H1 (cell line): ENCODE data around the gene EXOSC10. TPM values are rescaled to one million over a fixed set of nuclear protein-coding genes. Genes with fewer than 3 reads are reported as not detected.

Experiments
- CTBP2 ChIP-seq: IDR thresholded peaks from 2 replicates; pipeline ENCODE4 v1.7.0; 2011; ENCODE audit warnings: borderline replicate concordance, mild to moderate bottlenecking, moderate library complexity, mixed read lengths, low read length; ENCODE audit not compliant: insufficient read depth, insufficient read length
- FOSL1 ChIP-seq: IDR thresholded peaks from 2 replicates; pipeline ENCODE4 v1.6.1; 2011; ENCODE audit warnings: mild to moderate bottlenecking, low read depth, low read length, moderate library complexity; ENCODE audit not compliant: insufficient read depth
- KDM4A ChIP-seq: IDR thresholded peaks from one replicate; pipeline ENCODE4 v1.7.1; 2012; ENCODE audit warnings: low read depth, mild to moderate bottlenecking, moderate library complexity, low read length, inconsistent platforms; ENCODE audit not compliant: severe bottlenecking
- SAP30 ChIP-seq: fragments of 300-600 bp; sonication (generic); IDR thresholded peaks from 2 replicates; pipeline ENCODE4 v1.7.1; 2012; ENCODE audit warnings: low read length, moderate library complexity, mild to moderate bottlenecking, inconsistent platforms; ENCODE audit not compliant: insufficient read depth, insufficient replicate concordance
- ZNF274 ChIP-seq: IDR thresholded peaks from 2 replicates; pipeline ENCODE4 v1.7.0; 2012; ENCODE audit warnings: low read length, borderline replicate concordance; ENCODE audit errors: extremely low read depth
- polyA plus RNA-seq, 7 experiments: library from polyadenylated mRNA; depleted of rRNA in 3 of 7; stranded (reverse) in 5 of 7; unstranded in 2 of 7; fragments of >200 nt in 5 of 7; fragments of 200-250 nt in 2 of 7; gene quantifications; 1 replicate in 5 of 7; 2 replicates in 1 of 7; 4 replicates in 1 of 7; pipeline versions ENCODE4 v1.2.1 to v1.2.3, GENCODE V29; 2011 to 2013; ENCODE audit warnings: missing spikeins in 2 of 7, mixed read lengths in 2 of 7
- total RNA-seq: library from RNA; stranded (reverse); fragmentation: NEBNext Ultra II Directional; extraction: Animal tissue kit (Norgen Biotek cat#: 25700); gene quantifications from 2 replicates; pipeline ENCODE4 v1.2.1, GENCODE V29; 2021
- TF ChIP-seq, protein P1 (sequence below): fragments of 300-600 bp; sonication (generic); IDR thresholded peaks from 2 replicates; pipeline ENCODE4 v1.7.1; 2012; ENCODE audit warnings: low read length, moderate library complexity, mild to moderate bottlenecking, inconsistent platforms; ENCODE audit not compliant: insufficient replicate concordance

EXOSC10 gene
- total and polyA plus RNA-seq, 2 of the 8 experiments (the other 6 are each of a cell fraction or from before 2014, with no cell fraction given) = 57.9 to 86.1 TPM

DNA sequence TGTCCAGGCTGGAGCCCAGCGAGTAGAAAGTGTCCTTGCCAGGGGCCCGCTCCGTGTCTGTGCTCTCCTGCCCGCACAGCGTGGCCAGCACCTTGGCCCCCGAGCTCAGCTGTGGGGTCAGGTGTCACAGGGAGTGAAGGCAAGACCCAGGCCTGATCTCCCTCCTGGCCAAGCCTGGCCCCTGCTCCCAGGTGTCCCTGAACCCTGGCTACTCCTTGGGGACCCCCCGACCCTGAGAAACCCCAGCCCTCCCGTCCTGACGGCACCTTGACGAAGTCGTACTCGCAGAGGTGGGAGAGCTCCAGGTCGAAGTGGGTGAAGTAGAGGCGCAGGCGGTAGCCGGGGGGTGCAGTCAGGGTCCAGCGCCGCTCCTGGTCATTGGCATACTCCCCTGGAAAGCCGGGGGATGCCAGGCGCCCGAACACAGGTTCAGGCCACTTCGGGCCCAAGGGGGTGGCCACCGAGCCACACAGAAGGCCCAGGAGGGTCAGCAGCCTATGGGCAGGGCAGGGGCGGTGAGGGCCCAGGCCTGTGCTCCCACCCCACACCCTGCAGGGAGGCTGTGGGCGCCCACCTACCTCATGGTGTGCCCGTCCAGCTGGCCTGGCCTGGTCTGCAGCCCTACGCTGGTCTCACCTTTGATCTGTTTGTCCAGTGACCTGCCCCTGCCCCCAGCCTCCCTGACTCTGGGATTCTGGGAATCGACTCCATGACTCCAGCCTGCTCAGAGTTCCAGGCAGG, 52.9 kb downstream of the EXOSC10 start, which contains the start of gene MASP2 (continued):
- TF ChIP-seq CTBP2 (no peak), FOSL1 (no peak), ZNF274 (no peak), KDM4A (no peak), SAP30 (no peak)
- TF ChIP-seq, protein P1, sequence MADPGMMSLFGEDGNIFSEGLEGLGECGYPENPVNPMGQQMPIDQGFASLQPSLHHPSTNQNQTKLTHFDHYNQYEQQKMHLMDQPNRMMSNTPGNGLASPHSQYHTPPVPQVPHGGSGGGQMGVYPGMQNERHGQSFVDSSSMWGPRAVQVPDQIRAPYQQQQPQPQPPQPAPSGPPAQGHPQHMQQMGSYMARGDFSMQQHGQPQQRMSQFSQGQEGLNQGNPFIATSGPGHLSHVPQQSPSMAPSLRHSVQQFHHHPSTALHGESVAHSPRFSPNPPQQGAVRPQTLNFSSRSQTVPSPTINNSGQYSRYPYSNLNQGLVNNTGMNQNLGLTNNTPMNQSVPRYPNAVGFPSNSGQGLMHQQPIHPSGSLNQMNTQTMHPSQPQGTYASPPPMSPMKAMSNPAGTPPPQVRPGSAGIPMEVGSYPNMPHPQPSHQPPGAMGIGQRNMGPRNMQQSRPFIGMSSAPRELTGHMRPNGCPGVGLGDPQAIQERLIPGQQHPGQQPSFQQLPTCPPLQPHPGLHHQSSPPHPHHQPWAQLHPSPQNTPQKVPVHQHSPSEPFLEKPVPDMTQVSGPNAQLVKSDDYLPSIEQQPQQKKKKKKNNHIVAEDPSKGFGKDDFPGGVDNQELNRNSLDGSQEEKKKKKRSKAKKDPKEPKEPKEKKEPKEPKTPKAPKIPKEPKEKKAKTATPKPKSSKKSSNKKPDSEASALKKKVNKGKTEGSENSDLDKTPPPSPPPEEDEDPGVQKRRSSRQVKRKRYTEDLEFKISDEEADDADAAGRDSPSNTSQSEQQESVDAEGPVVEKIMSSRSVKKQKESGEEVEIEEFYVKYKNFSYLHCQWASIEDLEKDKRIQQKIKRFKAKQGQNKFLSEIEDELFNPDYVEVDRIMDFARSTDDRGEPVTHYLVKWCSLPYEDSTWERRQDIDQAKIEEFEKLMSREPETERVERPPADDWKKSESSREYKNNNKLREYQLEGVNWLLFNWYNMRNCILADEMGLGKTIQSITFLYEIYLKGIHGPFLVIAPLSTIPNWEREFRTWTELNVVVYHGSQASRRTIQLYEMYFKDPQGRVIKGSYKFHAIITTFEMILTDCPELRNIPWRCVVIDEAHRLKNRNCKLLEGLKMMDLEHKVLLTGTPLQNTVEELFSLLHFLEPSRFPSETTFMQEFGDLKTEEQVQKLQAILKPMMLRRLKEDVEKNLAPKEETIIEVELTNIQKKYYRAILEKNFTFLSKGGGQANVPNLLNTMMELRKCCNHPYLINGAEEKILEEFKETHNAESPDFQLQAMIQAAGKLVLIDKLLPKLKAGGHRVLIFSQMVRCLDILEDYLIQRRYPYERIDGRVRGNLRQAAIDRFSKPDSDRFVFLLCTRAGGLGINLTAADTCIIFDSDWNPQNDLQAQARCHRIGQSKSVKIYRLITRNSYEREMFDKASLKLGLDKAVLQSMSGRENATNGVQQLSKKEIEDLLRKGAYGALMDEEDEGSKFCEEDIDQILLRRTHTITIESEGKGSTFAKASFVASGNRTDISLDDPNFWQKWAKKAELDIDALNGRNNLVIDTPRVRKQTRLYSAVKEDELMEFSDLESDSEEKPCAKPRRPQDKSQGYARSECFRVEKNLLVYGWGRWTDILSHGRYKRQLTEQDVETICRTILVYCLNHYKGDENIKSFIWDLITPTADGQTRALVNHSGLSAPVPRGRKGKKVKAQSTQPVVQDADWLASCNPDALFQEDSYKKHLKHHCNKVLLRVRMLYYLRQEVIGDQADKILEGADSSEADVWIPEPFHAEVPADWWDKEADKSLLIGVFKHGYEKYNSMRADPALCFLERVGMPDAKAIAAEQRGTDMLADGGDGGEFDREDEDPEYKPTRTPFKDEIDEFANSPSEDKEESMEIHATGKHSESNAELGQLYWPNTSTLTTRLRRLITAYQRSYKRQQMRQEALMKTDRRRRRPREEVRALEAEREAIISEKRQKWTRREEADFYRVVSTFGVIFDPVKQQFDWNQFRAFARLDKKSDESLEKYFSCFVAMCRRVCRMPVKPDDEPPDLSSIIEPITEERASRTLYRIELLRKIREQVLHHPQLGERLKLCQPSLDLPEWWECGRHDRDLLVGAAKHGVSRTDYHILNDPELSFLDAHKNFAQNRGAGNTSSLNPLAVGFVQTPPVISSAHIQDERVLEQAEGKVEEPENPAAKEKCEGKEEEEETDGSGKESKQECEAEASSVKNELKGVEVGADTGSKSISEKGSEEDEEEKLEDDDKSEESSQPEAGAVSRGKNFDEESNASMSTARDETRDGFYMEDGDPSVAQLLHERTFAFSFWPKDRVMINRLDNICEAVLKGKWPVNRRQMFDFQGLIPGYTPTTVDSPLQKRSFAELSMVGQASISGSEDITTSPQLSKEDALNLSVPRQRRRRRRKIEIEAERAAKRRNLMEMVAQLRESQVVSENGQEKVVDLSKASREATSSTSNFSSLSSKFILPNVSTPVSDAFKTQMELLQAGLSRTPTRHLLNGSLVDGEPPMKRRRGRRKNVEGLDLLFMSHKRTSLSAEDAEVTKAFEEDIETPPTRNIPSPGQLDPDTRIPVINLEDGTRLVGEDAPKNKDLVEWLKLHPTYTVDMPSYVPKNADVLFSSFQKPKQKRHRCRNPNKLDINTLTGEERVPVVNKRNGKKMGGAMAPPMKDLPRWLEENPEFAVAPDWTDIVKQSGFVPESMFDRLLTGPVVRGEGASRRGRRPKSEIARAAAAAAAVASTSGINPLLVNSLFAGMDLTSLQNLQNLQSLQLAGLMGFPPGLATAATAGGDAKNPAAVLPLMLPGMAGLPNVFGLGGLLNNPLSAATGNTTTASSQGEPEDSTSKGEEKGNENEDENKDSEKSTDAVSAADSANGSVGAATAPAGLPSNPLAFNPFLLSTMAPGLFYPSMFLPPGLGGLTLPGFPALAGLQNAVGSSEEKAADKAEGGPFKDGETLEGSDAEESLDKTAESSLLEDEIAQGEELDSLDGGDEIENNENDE = no peak
